Right lobe of liver (tissue), 6 donors: ENCODE results near the gene PSMA5. TPM values are rescaled to one million over a fixed set of nuclear protein-coding genes. Genes with fewer than 3 reads are reported as not detected.

ENCODE experiments used
- ATAC-seq, 4 donors: fragments of 200-7000 bp; cut with Tn5 transposase; one replicate each; pipeline ENCODE4 v1.9.1; 2020; ENCODE audit warnings: mild to moderate bottlenecking in 4 of 4, moderate library complexity in 4 of 4
- DNase-seq, 3 donors: peaks; one replicate each; pipeline ENCODE4 v3.0.0-alpha.2; 2020
- H3K27ac ChIP-seq, 3 donors: fragments of 200-600 bp; one replicate each; pipeline ENCODE4 v1.8.0; 2022
- H3K27me3 ChIP-seq, 2 donors: fragments of 200-600 bp; one replicate each; pipeline ENCODE4 v1.8.0; 2022
- H3K36me3 ChIP-seq, 4 donors: fragments of 200-600 bp; sonication (generic) in 1 of 4; one replicate each; pipeline versions ENCODE4 v1.5.1 to v1.8.0; 2017 to 2022; ENCODE audit warnings: control low read depth in 1 of 4
- H3K4me1 ChIP-seq, 4 donors: fragments of 200-600 bp; sonication (generic) in 1 of 4; one replicate each; pipeline versions ENCODE4 v1.5.1 to v1.8.0; 2017 to 2022; ENCODE audit warnings: control low read depth in 1 of 4
- H3K4me3 ChIP-seq, 3 donors: fragments of 200-600 bp; one replicate each; pipeline ENCODE4 v1.8.0; 2022
- H3K9me3 ChIP-seq, 4 donors: fragments of 200-600 bp; sonication (generic) in 1 of 4; one replicate each; pipeline versions ENCODE4 v1.5.1 to v1.8.0; 2017 to 2022; ENCODE audit warnings: control low read depth in 1 of 4
- CTCF ChIP-seq, 4 donors: fragments of 200-600 bp in 3 of 4; fragments of 450-650 bp in 1 of 4; IDR thresholded peaks; one replicate each; pipeline versions ENCODE4 v1.5.1 to v1.8.0; 2016 to 2022; ENCODE audit warnings: antibody characterized with exemption in 4 of 4, mild to moderate bottlenecking in 2 of 4
- POLR2A ChIP-seq: fragments of 450-650 bp; IDR thresholded peaks from one replicate; pipeline ENCODE4 v1.6.1; 2017; ENCODE audit warnings: antibody characterized with exemption, mild to moderate bottlenecking
- WGBS: methylation state at CpG from one replicate; pipeline ENCODE4 v1.1.6; 2018; ENCODE audit warnings: low coverage, low lambda C conversion rate; ENCODE audit not compliant: insufficient coverage; ENCODE audit errors: missing lambda C conversion rate; 5-methylcytosine and 5-hydroxymethylcytosine counted together
- intact Hi-C, 2 donors: fragments of 100-400 bp; cut with DNase I; formaldehyde crosslinking; loops; one replicate each; pipeline versions ENCODE4 v1.11.2 to v1.14.1; 2022
- total RNA-seq, 6 experiments: library from RNA; depleted of rRNA in 2 of 6; stranded (reverse); fragments of >200 nt in 2 of 6; fragmentation: NEBNext Ultra II Directional in 3 of 6; extraction: Animal tissue kit (Norgen Biotek cat#: 25700) in 3 of 6; gene quantifications; one replicate each; pipeline versions ENCODE4 v1.1.0 to v1.2.4, GENCODE V29; 2016 to 2023
- donor health status: DM: no; HTN: yes; CAD: no.
- donor health status: DM: no; HTN: no; CAD: no.
- donor health status: DM: no; HTN: no; CAD: no.
- donor health status: DM: no; HTN: yes; CAD: no.
- donor health status: DM: no; HTN: yes; CAD: no.

PSMA5 gene
- total RNA-seq, 6 experiments from 2014 or later = 38.8 to 83.5 (median 61.1) TPM

- H3K36me3 ChIP-seq = no peaks in the 10 kb centered on the region
- ATAC-seq (no peak), DNase-seq (no peak)
- TF ChIP-seq CTCF (IDR thresholded peaks at IDR 0.05) (no peak), POLR2A (no peak)
- 87% methylated on average over 5 of the region's 5 CpGs for WGBS
- H3K9me3 ChIP-seq = no peaks in the 10 kb centered on the region
- intact Hi-C loops = no loop called here
- no peaks in the 10 kb centered on the region for H3K4me1 ChIP-seq
- H3K27ac ChIP-seq = no peak overlapping the region
- no peak overlapping the region for H3K4me3 ChIP-seq
- no peaks in the 10 kb centered on the region for H3K27me3 ChIP-seq
Measured at GRCh38 chr1:109351457-109351856, 74.8 kb downstream of the PSMA5 start.

- intact Hi-C loops = no loop called here
- Histone ChIP-seq H3K4me1 (no peaks in the 10 kb centered on the region), H3K27me3 (no peaks in the 10 kb centered on the region), H3K36me3 (no peaks in the 10 kb centered on the region), H3K4me3 (no peak overlapping the region), H3K9me3 (no peaks in the 10 kb centered on the region), H3K27ac (no peak overlapping the region)
- 100% methylated on average over 1 of the region's 1 CpG for WGBS
- DNase-seq (no peak), ATAC-seq (peak in 1 of 4 donors; percentile 29)
- no peak for TF ChIP-seq POLR2A
- TF ChIP-seq CTCF (IDR thresholded peaks at IDR 0.05) = no peak
Measured at GRCh38 chr1:109350655-109351054, 75.6 kb downstream of the PSMA5 start.

- 91% methylated on average over 4 of the region's 4 CpGs for WGBS
- Histone ChIP-seq H3K27me3 (no peaks in the 10 kb centered on the region), H3K9me3 (no peaks in the 10 kb centered on the region), H3K4me1 (no peaks in the 10 kb centered on the region), H3K27ac (no peak overlapping the region), H3K36me3 (no peaks in the 10 kb centered on the region), H3K4me3 (no peak overlapping the region)
- intact Hi-C loops = no loop called here
- TF ChIP-seq CTCF (IDR thresholded peaks at IDR 0.05) (no peak), POLR2A (no peak)
- no peak for DNase-seq
- ATAC-seq = no peak
Measured at GRCh38 chr1:109350182-109350581, 76.1 kb downstream of the PSMA5 start.

Other genes with a start within 250 kb of the PSMA5 start
- gene SARS1, start 212.5 kb downstream of the PSMA5 start, total RNA-seq = 100 to 1,000 TPM in 2 of 6 experiments, 10 to 100 TPM in 4; 73.5 to 123 (median 91.6) TPM
- 1 to 10 TPM; 1.3 to 3.3 (median 3.0) TPM for gene CELSR2, start 176.9 kb downstream of the PSMA5 start, total RNA-seq
- 1 to 10 TPM in 5 of 6 experiments, under 1 TPM in 1; 0.70 to 3.4 (median 1.5) TPM for gene PSRC1, start 143.3 kb downstream of the PSMA5 start, total RNA-seq
- gene MYBPHL, start 119.4 kb downstream of the PSMA5 start, total RNA-seq = not detected
- 10 to 100 TPM in 3 of 6 experiments, 1 to 10 TPM in 3; 3.2 to 30.3 (median 13.7) TPM for gene SORT1, start 28.5 kb downstream of the PSMA5 start, total RNA-seq
- gene SYPL2, start 40.1 kb upstream of the PSMA5 start, total RNA-seq = 10 to 100 TPM in 1 of 6 experiments, 1 to 10 TPM in 5; 4.7 to 10.6 (median 6.0) TPM
- 1 to 10 TPM; 1.5 to 6.1 (median 3.1) TPM for gene ATXN7L2, start 57.5 kb upstream of the PSMA5 start, total RNA-seq
- 1 to 10 TPM; 1.5 to 3.1 (median 2.4) TPM for gene CYB561D1, start 67.6 kb upstream of the PSMA5 start, total RNA-seq
- gene AMIGO1, start 83.3 kb upstream of the PSMA5 start, total RNA-seq = 1 to 10 TPM; 2.6 to 3.9 (median 3.2) TPM
- gene GPR61, start 113.4 kb upstream of the PSMA5 start, total RNA-seq = not detected
- 1 to 10 TPM; 2.5 to 4.3 (median 3.3) TPM for gene GNAI3, start 122.2 kb upstream of the PSMA5 start, total RNA-seq
- gene GNAT2, start 193.2 kb upstream of the PSMA5 start, total RNA-seq = under 1 TPM in 3 of 6 experiments, not detected in 3; 0.20 to 0.21 (median 0.20) TPM
- gene AMPD2, start 193.4 kb upstream of the PSMA5 start, total RNA-seq = 10 to 100 TPM; 29.1 to 59.1 (median 37.2) TPM
- 10 to 100 TPM; 18.5 to 32.1 (median 23.8) TPM for gene GSTM4, start 229.7 kb upstream of the PSMA5 start, total RNA-seq
- 10 to 100 TPM in 4 of 6 experiments, 1 to 10 TPM in 2; 4.4 to 16.0 (median 12.7) TPM for gene GSTM2, start 241.6 kb upstream of the PSMA5 start, total RNA-seq